SHP77 (cell line): ENCODE measurements around the gene OR2A1.
"Not testable (repeated sequence)": the region's sequence is repeated elsewhere in the genome, so short reads cannot be mapped to it uniquely, and the experiment has no call there.

Experiments used
- DNase-seq, 2 experiments: peaks; one replicate each; lab custom pipeline; 2025; lab: John Stamatoyannopoulos, UW

Gene OR2A1

DNA sequence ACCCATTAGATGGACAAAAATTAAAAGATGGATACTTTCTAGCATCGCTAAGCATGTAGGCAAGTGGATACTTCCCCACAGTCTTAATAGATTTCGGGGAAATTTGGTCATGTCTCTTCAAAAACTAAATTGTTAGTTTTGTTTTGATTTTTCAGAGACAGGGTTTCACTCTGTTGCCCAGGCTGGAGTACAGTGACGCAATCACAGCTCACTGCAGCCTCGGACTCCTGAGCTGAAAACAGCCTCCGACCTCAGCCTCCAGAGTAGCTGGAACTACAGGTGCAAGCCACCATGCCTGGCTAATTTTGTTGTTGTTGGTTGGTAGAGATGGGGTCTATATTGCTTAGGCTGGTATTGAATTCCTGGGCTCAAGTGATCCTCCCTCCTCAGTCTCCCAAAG lies 13.6 kb downstream of the OR2A1 start:
- DNase-seq, result not testable (repeated sequence)

- DNase-seq, result not testable (repeated sequence)
Observed at GRCh38 chr7:144330044-144330443, 17.8 kb downstream of the OR2A1 start.

- not testable (repeated sequence) for DNase-seq
Observed at GRCh38 chr7:144331221-144331995, 19.2 kb downstream of the OR2A1 start.

GRCh38 chr7:144331996-144332288 lies 19.7 kb downstream of the OR2A1 start:
- not testable (repeated sequence) for DNase-seq

DNA sequence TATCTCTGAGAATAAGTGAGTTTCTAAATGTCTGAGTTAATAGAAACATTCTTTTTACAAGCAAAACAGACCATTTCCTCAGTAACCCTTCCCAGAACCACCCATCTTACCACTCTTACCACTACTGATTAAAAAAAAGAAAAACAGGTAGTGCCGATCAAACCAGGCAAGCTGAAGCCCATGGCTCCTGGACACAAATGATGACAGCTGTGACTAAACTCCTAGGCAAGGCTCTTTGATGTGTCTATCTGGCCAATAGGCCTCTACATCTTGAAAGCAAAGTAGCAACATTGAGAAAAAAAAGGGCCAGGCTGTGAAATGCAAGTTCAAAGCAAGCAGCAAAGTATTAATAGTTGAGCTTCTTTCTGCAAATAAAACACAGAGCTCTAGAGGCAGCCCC lies 36.4 kb downstream of the OR2A1 start:
- not testable (repeated sequence) for DNase-seq

DNA sequence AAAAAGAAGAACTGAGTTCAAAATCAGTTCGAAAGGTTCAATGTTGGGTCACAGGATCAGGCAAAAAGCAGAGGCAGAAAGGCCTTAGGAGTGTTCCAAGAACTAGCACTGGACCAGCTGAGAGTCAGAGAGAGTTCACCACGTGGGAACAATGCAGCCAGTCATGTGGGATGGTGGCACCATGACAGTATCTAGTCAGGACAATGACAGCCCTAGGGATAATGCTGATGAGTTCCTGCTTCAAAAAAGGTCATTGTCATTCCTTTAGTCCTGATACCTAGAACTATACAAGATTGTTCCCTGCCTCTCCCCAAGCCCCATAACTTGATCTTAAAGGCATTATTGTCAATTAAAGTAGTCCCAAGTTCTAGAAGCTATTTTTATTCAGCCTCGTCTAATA lies 39.4 kb downstream of the OR2A1 start:
- not testable (repeated sequence) for DNase-seq

GRCh38 chr7:144355176-144355822 lies 43.1 kb downstream of the OR2A1 start, which contains the start of gene ARHGEF5:
Gene ARHGEF5 (plus strand): TSS chr7:144355402. CDS start chr7:144362670, 7,268 bp downstream.
- DNase-seq, result not testable (repeated sequence)

DNA sequence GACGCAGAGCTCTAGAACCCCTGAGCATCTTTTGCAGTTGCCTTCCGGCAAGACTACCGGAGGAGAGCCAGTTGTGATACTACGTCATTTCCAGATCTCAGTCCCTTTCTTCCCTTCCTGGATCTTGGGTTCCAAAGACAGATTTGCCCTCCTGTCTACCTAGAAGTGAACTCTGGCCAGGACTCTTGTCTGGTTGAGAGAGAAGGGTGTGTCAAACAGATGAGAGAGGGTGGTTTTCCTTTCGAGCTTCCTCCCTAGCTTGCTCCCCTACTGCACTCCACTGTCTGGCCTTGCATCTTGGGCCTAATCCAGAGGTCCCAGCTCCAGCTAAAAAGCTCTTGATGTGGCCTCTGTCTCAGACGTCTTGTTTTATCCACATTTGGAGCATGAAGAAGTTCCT lies 44.0 kb downstream of the OR2A1 start:
- DNase-seq, result not testable (repeated sequence)

DNA sequence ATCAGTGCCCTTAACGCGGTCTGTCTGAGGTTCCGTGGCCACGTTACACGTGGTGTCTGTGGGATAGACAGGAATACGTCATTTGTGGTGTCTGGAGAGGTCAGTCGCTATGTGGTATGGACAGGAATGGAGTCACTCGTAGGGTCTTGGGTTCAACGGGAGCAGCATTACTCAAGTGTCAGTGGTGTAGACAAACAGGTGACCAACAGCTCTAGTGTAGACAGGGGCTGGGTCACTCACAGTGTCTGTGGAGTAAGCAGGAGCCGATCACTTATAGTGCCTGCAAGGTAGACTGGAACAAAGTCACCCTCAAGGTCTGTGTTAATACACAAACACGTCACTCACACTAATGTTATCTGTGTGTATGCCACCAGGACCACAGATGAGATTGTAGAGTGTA lies 44.6 kb downstream of the OR2A1 start:
- not testable (repeated sequence) for DNase-seq

DNA sequence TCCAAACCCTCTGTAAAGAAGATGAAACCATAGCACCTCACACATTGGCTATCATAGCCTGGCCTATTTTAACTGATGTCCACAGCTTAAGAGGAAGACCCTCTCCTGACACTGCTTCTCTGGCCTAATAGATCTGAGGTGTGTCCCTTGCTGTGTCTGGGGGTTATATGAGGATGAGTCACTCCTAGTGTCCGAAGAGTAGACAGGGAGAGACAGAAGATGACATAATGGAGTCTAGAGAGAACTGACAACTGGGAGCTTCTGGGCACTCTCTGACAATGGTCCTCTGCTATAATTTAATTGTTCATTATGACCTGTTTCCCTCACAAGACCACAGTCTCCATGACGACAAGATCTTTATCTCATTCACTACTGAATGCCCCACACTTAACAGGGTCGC lies 49.8 kb downstream of the OR2A1 start:
- DNase-seq, result not testable (repeated sequence)

- not testable (repeated sequence) for DNase-seq
Observed at GRCh38 chr7:144365523-144365922, 53.3 kb downstream of the OR2A1 start.

DNA sequence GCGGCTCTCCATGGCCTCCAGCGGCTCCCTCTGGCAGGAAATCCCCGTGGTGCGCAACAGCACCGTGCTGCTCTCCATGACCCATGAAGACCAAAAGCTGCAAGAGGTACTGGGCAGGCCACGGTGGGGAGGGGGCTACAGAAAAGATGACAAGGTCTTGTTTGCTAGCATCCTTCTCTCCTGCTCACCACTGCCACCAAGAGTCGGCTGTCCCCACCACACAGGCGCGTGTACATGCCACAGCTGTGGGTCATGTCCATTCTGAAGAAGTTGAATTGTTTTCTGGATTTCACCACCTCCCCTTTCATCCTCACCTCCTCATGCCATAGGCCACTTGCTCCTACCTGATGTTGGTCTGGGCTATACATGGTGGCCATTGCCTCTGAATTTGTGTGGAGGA lies 55.0 kb downstream of the OR2A1 start:
- DNase-seq, result not testable (repeated sequence)

- DNase-seq, result not testable (repeated sequence)
Observed at GRCh38 chr7:144369221-144369620, 57.0 kb downstream of the OR2A1 start.
